WTC11 (cell line): ENCODE data around the gene MON1A. TPM values are rescaled to one million over a fixed set of nuclear protein-coding genes. Genes with fewer than 3 reads are reported as not detected.
A peak's percentile ranks its signal among the peaks of the same experiment; 100 is the strongest.

Experiments used
- ATAC-seq: fragments of 200-7000 bp; cut with Tn5 transposase; 2 replicates; pipeline ENCODE4 v1.10.0; 2021; ENCODE audit warnings: mild to moderate bottlenecking, moderate library complexity
- CTCF ChIA-PET: fragments of 300-600 bp; sonication (Branson Sonifier 250); formaldehyde crosslinking; loops from one replicate; lab custom pipeline; 2021; ENCODE audit warnings: antibody characterized with exemption; lab: Charles Lee
- POLR2A ChIA-PET: fragments of 350-600 bp; sonication (Branson Sonifier 250); formaldehyde crosslinking; loops from one replicate; lab custom pipeline; 2021; ENCODE audit warnings: antibody characterized with exemption; lab: Charles Lee
- DNase-seq: peaks from one replicate; pipeline ENCODE4 v3.0.0; 2021; ENCODE audit warnings: low spot score
- H3K27ac Mint-ChIP-seq: 2 replicates; pipeline ENCODE4 v1.8.0; 2021; ENCODE audit warnings: mixed read lengths
- H3K27me3 Mint-ChIP-seq: 2 replicates; pipeline ENCODE4 v1.8.0; 2021; ENCODE audit warnings: low read depth, mild to moderate bottlenecking, moderate library complexity, mixed read lengths
- H3K36me3 Mint-ChIP-seq: 2 replicates; pipeline ENCODE4 v1.8.0; 2021; ENCODE audit warnings: mixed read lengths
- H3K4me1 Mint-ChIP-seq: 2 replicates; pipeline ENCODE4 v1.8.0; 2022; ENCODE audit warnings: mixed read lengths
- H3K4me3 Mint-ChIP-seq: 2 replicates; pipeline ENCODE4 v1.8.0; 2021; ENCODE audit warnings: mild to moderate bottlenecking, moderate library complexity, mixed read lengths
- H3K9me3 Mint-ChIP-seq: 2 replicates; pipeline ENCODE4 v1.8.0; 2021; ENCODE audit warnings: mixed read lengths
- ATF3 ChIP-seq: sonication (generic); formaldehyde crosslinking; conservative IDR thresholded peaks from 2 replicates; pipeline ENCODE4 v1.8.1; 2022; ENCODE audit warnings: mild to moderate bottlenecking, missing genetic modification reagents
- CDX4 ChIP-seq: fragments of 250-450 bp; sonication (Bioruptor Pico); IDR thresholded peaks from 2 replicates; pipeline ENCODE4 v1.9.0; 2021; ENCODE audit warnings: moderate library complexity, mild to moderate bottlenecking, inconsistent platforms, borderline replicate concordance
- E2F4 ChIP-seq: sonication (generic); formaldehyde crosslinking; IDR thresholded peaks from 2 replicates; pipeline ENCODE4 v1.8.1; 2022; ENCODE audit warnings: low read depth, mild to moderate bottlenecking, moderate library complexity, missing genetic modification reagents, borderline replicate concordance
- ESRRA ChIP-seq: sonication (generic); formaldehyde crosslinking; IDR thresholded peaks from 2 replicates; pipeline ENCODE4 v1.8.1; 2022; ENCODE audit warnings: mild to moderate bottlenecking, missing genetic modification reagents, borderline replicate concordance
- FOXJ3 ChIP-seq: sonication (generic); formaldehyde crosslinking; IDR thresholded peaks from 2 replicates; pipeline ENCODE4 v1.9.0; 2021; ENCODE audit warnings: missing genetic modification reagents, mild to moderate bottlenecking, borderline replicate concordance
- NFATC4 ChIP-seq: fragments of 250-450 bp; sonication (Bioruptor Pico); IDR thresholded peaks from 2 replicates; pipeline ENCODE4 v1.9.0; 2021; ENCODE audit warnings: mild to moderate bottlenecking
- NR1H2 ChIP-seq: sonication (generic); formaldehyde crosslinking; IDR thresholded peaks from 2 replicates; pipeline ENCODE4 v1.9.0; 2021; ENCODE audit warnings: mild to moderate bottlenecking, moderate library complexity, missing genetic modification reagents
- NR3C1 ChIP-seq: sonication (generic); formaldehyde crosslinking; conservative IDR thresholded peaks from 2 replicates; pipeline ENCODE4 v1.8.1; 2023; ENCODE audit warnings: low read depth, mild to moderate bottlenecking, missing genetic modification reagents
- SMAD4 ChIP-seq: sonication (generic); formaldehyde crosslinking; IDR thresholded peaks from 2 replicates; pipeline ENCODE4 v1.8.0; 2022; ENCODE audit warnings: mild to moderate bottlenecking, missing genetic modification reagents
- STAT6 ChIP-seq: sonication (generic); formaldehyde crosslinking; conservative IDR thresholded peaks from 2 replicates; pipeline ENCODE4 v1.8.1; 2023; ENCODE audit warnings: mild to moderate bottlenecking, low read depth, missing genetic modification reagents, moderate library complexity
- TP53 ChIP-seq: sonication (generic); formaldehyde crosslinking; IDR thresholded peaks from 2 replicates; pipeline ENCODE4 v1.8.1; 2023; ENCODE audit warnings: mild to moderate bottlenecking, missing genetic modification reagents
- ZNF423 ChIP-seq: fragments of 250-450 bp; sonication (Bioruptor Pico); IDR thresholded peaks from 2 replicates; pipeline ENCODE4 v2.1.2; 2022; ENCODE audit warnings: mild to moderate bottlenecking, moderate library complexity
- total RNA-seq: library from RNA; stranded (reverse); gene quantifications from 3 replicates; pipeline ENCODE4 v1.2.3, GENCODE V29; 2021
- TF ChIP-seq, protein P1 (sequence below): sonication (generic); formaldehyde crosslinking; IDR thresholded peaks from 2 replicates; pipeline ENCODE4 v1.8.1; 2022; ENCODE audit warnings: mild to moderate bottlenecking, missing genetic modification reagents, moderate library complexity, borderline replicate concordance
- TF ChIP-seq, protein P2 (sequence below): sonication (generic); formaldehyde crosslinking; IDR thresholded peaks from 2 replicates; pipeline ENCODE4 v1.8.1; 2023; ENCODE audit warnings: mild to moderate bottlenecking, missing genetic modification reagents

Gene MON1A
- total RNA-seq, 1 experiment from 2014 or later: 8.6 TPM

GRCh38 chr3:49879721-49880120 is 49.9 kb downstream of the MON1A start (continued):
- TF ChIP-seq E2F4 (CRISPR knock-in tag): no peak

DNA sequence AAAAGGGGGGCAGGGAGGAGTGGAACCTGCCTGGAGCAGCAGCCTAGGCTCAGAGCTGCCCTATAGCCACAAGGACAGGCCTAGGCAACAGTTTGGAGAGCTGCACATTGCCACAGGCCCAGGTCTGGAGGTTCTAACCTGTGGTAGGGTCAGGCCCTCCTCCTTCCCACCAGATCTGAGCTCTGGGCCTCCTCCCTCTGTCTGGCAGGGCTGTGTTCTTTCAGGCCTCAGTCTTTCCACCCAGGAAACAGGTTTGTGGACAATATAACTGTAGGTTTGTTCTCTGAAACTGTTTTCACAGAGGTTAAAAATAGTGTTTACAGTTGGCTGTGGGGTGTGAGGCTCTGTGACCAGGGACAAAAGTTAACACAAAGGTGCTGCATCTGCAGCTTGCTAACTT is 50.9 kb downstream of the MON1A start:
- Mint-ChIP-seq H3K27ac (no peak overlapping the region), H3K36me3 (no peaks in the 10 kb centered on the region), H3K9me3 (no peaks in the 10 kb centered on the region), H3K4me1 (peaks cover 29% of the 10 kb centered on the region), H3K4me3 (no peak overlapping the region), H3K27me3 (no peaks in the 10 kb centered on the region; the same call in 1 of the 2 replicates)
- no peak for DNase-seq
- ChIA-PET CTCF (interaction anchor here (0.7 to 2.1 kb wide), 7 partner anchors 10 to 51 kb away, joined by 3 to 10 read pairs (median 6); partner anchors contain the start of gene MON1A), POLR2A (interaction anchor here (0.7 kb wide), 1 partner anchor 8 kb away, joined by 3 read pairs; no protein-coding TSS in a partner anchor)
- ATAC-seq: no peak
- TF ChIP-seq NR1H2 (CRISPR knock-in tag) (no peak), FOXJ3 (CRISPR knock-in tag) (no peak), TP53 (CRISPR knock-in tag) (no peak), SMAD4 (no peak), NR3C1 (CRISPR knock-in tag) (no peak), NFATC4 (CRISPR knock-in tag) (no peak), ATF3 (no peak), ESRRA (CRISPR knock-in tag) (no peak)

- no peak for TF ChIP-seq STAT6 (CRISPR knock-in tag)
- TF ChIP-seq SMAD4: no peak
- TF ChIP-seq, protein P1, sequence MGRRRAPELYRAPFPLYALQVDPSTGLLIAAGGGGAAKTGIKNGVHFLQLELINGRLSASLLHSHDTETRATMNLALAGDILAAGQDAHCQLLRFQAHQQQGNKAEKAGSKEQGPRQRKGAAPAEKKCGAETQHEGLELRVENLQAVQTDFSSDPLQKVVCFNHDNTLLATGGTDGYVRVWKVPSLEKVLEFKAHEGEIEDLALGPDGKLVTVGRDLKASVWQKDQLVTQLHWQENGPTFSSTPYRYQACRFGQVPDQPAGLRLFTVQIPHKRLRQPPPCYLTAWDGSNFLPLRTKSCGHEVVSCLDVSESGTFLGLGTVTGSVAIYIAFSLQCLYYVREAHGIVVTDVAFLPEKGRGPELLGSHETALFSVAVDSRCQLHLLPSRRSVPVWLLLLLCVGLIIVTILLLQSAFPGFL (CRISPR knock-in tag): no peak
- no peak overlapping the region for H3K4me3 Mint-ChIP-seq
- ChIA-PET CTCF (interaction anchor here (0.6 to 2.1 kb wide), 10 partner anchors 9 to 74 kb away, joined by 3 to 10 read pairs (median 3); partner anchors contain the start of genes INKA1 and MON1A), POLR2A (interaction anchor here (0.7 to 1.1 kb wide), 3 partner anchors 9 to 214 kb away, joined by 3 read pairs; no protein-coding TSS in a partner anchor)
- peak overlapping the region; percentile 89; the same call in 1 of the 2 replicates for H3K27ac Mint-ChIP-seq
- H3K9me3 Mint-ChIP-seq: no peaks in the 10 kb centered on the region
- DNase-seq: no peak
- ATAC-seq: no peak
- peaks cover 29% of the 10 kb centered on the region for H3K4me1 Mint-ChIP-seq
- no peaks in the 10 kb centered on the region; the same call in 1 of the 2 replicates for H3K27me3 Mint-ChIP-seq
- H3K36me3 Mint-ChIP-seq: no peaks in the 10 kb centered on the region
Observed at GRCh38 chr3:49877716-49878115, 51.9 kb downstream of the MON1A start.

- CTCF ChIA-PET: interaction anchor here (1.3 to 2.1 kb wide), 2 partner anchors 32 to 34 kb away, joined by 3 to 10 read pairs; no protein-coding TSS in a partner anchor
- ATAC-seq (no peak), DNase-seq (no peak)
- no peak overlapping the region for H3K4me3 Mint-ChIP-seq
- no peaks in the 10 kb centered on the region; the same call in 1 of the 2 replicates for H3K27me3 Mint-ChIP-seq
- TF ChIP-seq CDX4 (CRISPR knock-in tag) (no peak), TP53 (CRISPR knock-in tag) (no peak), E2F4 (CRISPR knock-in tag) (no peak), SMAD4 (no peak), FOXJ3 (CRISPR knock-in tag) (no peak), ZNF423 (CRISPR knock-in tag) (no peak)
- TF ChIP-seq, protein P2, sequence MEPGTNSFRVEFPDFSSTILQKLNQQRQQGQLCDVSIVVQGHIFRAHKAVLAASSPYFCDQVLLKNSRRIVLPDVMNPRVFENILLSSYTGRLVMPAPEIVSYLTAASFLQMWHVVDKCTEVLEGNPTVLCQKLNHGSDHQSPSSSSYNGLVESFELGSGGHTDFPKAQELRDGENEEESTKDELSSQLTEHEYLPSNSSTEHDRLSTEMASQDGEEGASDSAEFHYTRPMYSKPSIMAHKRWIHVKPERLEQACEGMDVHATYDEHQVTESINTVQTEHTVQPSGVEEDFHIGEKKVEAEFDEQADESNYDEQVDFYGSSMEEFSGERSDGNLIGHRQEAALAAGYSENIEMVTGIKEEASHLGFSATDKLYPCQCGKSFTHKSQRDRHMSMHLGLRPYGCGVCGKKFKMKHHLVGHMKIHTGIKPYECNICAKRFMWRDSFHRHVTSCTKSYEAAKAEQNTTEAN: no peak
- no peaks in the 10 kb centered on the region for H3K9me3 Mint-ChIP-seq
- H3K36me3 Mint-ChIP-seq: no peaks in the 10 kb centered on the region
- no peak overlapping the region for H3K27ac Mint-ChIP-seq
- peaks cover 20% of the 10 kb centered on the region for H3K4me1 Mint-ChIP-seq
- POLR2A ChIA-PET: no interaction called here
Observed at GRCh38 chr3:49876567-49876966, 53.0 kb downstream of the MON1A start.
